ENCODE results near the gene SMG6. TPM values are rescaled to one million over a fixed set of nuclear protein-coding genes. Genes with fewer than 3 reads are reported as not detected.

Gene SMG6
- polyA plus RNA-seq, 1 of the 3 experiments (the other 2 are of a cell fraction), result 15.7 TPM

DNA sequence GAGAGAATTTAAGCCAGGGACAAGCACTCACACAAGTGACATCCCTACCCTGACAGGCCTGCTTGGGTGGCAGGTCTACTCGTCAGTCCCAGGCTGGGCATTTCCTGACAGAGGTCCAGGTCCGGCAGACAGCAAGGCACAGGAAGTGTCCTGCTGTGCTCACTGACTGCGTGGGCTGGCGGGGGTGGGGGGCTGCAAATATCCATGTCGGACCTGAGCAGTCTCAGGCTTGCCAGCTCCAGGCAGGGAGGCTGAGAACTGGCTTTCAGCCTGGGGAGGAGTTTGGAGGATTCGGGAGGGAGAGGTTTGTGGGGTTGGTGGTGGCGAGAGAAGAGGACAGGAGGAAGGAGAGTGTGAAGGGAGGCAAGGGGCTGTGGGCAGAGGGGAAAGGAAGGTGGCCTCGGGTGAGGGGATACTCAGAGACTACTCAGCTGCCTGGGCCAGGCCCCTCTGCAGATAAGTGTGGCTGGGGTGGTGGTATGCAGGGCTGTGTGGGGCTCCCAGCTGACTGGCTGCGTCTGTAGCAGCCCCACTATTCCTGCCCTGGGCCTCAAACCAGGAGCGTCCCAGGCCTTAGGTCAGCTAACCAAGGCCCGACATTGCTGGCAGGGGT is 240.9 kb downstream of the SMG6 start (continued):
- TF ChIP-seq USF2 (IDR thresholded peaks at IDR 0.05; ENCODE audit: borderline replicate concordance, low read depth, low read length), result no peak

DNA sequence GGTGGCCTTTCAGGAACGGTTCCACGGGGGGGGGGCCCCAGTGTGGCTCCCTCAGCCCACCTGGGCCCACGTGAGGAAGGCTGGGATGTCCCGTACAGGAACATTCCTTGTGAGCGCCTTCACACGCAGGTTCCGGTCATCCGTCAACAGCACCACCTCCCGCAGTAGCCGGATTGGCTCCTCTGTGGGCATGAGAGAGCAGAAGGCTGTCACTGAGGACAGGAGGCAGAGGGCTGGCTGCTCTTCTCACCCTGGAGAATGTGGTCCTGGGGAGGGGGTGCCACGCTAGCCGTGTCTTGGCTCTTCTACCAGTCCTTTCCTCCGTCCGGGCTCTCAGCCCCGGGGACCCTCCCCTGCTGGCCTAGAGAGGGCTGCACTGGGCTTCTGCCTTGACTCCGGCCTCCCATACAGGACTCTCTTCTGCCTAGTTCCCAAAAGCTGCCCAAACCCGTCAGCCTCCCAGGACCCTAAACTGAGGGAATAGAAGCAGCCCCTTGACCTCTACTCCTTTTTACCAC is 242.1 kb downstream of the SMG6 start:
- Histone ChIP-seq H3K4me2 (no peak overlapping the region), H3K27ac (ENCODE audit: low read depth in 2 of 2, low read length in 1 of 2) (peak overlapping the region; percentile 19 to 47; a peak in 2 of 4 replicates), H3K9me3 (no peaks in the 10 kb centered on the region), H3K36me3 (replicated peaks in 1 of 2; ENCODE audit: control insufficient read depth in 1 of 2, insufficient read depth in 2 of 2, low read length in 1 of 2) (peaks cover 8 to 40% of the 10 kb centered on the region in 2 experiments), H4K20me1 (ENCODE audit: insufficient read depth) (no peaks in the 10 kb centered on the region), H3K27me3 (ENCODE audit: insufficient read depth) (no peaks in the 10 kb centered on the region), H3K4me3 (ENCODE audit: low read depth in 2 of 2, low read length in 1 of 2) (no peak overlapping the region), H3K9ac (no peak overlapping the region), H3K9me2 (no peaks in the 10 kb centered on the region), H3F3A (replicated peaks; ENCODE audit: insufficient read depth) (peaks cover 5% of the 10 kb centered on the region), H3K4me1 (ENCODE audit: control insufficient read depth in 1 of 2, insufficient read depth in 2 of 2, low read depth in 1 of 2, low read length in 1 of 2) (peaks cover 13 to 18% of the 10 kb centered on the region in 2 experiments; a peak in 3 of 4 replicates), H2AFZ (ENCODE audit: low read depth) (no peak overlapping the region), H3K79me2 (ENCODE audit: insufficient read depth) (no peaks in the 10 kb centered on the region)
- no peak for DNase-seq
- 98% methylated on average over 5 of the region's 17 CpGs for WGBS (ENCODE audit: low lambda C conversion rate)
- TF ChIP-seq NRF1 (IDR thresholded peaks at IDR 0.05; ENCODE audit: low read depth, low read length) (no peak), FOXM1 (IDR thresholded peaks at IDR 0.05; ENCODE audit: low read depth) (no peak), SIN3A (IDR thresholded peaks at IDR 0.05; ENCODE audit: borderline replicate concordance, low read depth, low read length) (no peak), MEF2A (IDR thresholded peaks at IDR 0.05; ENCODE audit: borderline replicate concordance, low read depth) (no peak), IRF3 (IDR thresholded peaks at IDR 0.05; ENCODE audit: low read depth, low read length) (no peak), SMC3 (IDR thresholded peaks at IDR 0.05; ENCODE audit: low read depth, low read length) (no peak), CHD2 (IDR thresholded peaks at IDR 0.05; ENCODE audit: low read length, partially characterized antibody) (no peak)
- TF ChIP-seq, protein P1, sequence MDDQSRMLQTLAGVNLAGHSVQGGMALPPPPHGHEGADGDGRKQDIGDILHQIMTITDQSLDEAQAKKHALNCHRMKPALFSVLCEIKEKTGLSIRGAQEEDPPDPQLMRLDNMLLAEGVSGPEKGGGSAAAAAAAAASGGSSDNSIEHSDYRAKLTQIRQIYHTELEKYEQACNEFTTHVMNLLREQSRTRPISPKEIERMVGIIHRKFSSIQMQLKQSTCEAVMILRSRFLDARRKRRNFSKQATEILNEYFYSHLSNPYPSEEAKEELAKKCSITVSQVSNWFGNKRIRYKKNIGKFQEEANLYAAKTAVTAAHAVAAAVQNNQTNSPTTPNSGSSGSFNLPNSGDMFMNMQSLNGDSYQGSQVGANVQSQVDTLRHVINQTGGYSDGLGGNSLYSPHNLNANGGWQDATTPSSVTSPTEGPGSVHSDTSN (IDR thresholded peaks at IDR 0.05), result no peak
- POLR2A ChIA-PET, result no interaction called here
- CTCF ChIA-PET, result interaction anchor here (0.9 kb wide), 1 partner anchor 183 kb away, joined by 3 read pairs; no protein-coding TSS in a partner anchor
